GM12864 (cell line): ENCODE data around the gene AHNAK.
"Not testable (repeated sequence)": the region's sequence is repeated elsewhere in the genome, so short reads cannot be mapped to it uniquely, and the experiment has no call there.

Experiments
- DNase-seq: peaks from one replicate; pipeline ENCODE4 v3.0.0-alpha.2; 2011; ENCODE audit warnings: low read depth
- H3K4me3 ChIP-seq: 2 replicates; pipeline ENCODE4 v1.5.1; 2011; ENCODE audit warnings: mild to moderate bottlenecking, low read depth, low read length, control low read depth
- TF ChIP-seq, protein P1 (sequence below): IDR thresholded peaks from 2 replicates; pipeline ENCODE4 v1.5.1; 2011; ENCODE audit warnings: low read depth, mild to moderate bottlenecking, moderate library complexity, low read length, control low read depth, inconsistent platforms; ENCODE audit errors: missing control alignments

The AHNAK gene

DNA sequence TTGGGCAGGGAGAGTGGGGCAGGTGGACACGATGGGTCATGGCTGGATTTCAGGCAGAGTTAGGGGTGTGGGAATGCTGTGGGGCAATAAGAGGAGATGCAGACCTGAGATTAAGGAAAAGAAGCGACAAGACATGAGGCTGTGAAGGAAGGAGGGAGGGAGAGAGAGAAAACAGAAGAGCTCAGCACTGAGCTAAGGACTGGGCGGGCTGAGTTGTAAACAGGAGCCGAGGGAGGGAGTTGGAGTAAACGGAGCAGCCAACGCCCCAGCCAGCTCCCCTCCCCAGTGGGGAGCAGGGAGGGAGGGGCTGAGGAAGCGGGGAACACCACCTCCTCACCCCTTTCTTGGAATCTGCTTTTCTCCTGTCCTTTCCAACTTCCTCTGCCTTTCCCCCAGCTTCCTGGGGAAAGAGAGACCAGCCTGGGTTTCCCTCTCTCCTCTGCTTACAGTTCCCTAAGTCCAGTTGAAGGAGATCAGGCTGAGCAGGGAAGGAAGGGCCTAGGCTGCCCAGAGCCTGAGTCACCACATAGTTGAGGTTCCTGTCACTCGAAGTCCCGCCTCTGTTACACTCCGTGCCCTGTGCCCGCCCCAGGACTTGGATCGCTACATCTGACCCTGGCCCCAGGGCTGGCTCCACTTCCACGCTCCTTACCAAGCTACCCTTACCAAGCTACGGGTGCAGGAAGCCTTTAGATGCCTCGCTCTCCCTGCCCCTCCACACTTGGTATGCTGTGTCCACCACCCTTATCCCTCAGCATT is 6.7 kb upstream of the AHNAK start:
- no peak overlapping the region for H3K4me3 ChIP-seq
- no peak for DNase-seq
- TF ChIP-seq, protein P1, sequence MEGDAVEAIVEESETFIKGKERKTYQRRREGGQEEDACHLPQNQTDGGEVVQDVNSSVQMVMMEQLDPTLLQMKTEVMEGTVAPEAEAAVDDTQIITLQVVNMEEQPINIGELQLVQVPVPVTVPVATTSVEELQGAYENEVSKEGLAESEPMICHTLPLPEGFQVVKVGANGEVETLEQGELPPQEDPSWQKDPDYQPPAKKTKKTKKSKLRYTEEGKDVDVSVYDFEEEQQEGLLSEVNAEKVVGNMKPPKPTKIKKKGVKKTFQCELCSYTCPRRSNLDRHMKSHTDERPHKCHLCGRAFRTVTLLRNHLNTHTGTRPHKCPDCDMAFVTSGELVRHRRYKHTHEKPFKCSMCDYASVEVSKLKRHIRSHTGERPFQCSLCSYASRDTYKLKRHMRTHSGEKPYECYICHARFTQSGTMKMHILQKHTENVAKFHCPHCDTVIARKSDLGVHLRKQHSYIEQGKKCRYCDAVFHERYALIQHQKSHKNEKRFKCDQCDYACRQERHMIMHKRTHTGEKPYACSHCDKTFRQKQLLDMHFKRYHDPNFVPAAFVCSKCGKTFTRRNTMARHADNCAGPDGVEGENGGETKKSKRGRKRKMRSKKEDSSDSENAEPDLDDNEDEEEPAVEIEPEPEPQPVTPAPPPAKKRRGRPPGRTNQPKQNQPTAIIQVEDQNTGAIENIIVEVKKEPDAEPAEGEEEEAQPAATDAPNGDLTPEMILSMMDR: no peak

DNA sequence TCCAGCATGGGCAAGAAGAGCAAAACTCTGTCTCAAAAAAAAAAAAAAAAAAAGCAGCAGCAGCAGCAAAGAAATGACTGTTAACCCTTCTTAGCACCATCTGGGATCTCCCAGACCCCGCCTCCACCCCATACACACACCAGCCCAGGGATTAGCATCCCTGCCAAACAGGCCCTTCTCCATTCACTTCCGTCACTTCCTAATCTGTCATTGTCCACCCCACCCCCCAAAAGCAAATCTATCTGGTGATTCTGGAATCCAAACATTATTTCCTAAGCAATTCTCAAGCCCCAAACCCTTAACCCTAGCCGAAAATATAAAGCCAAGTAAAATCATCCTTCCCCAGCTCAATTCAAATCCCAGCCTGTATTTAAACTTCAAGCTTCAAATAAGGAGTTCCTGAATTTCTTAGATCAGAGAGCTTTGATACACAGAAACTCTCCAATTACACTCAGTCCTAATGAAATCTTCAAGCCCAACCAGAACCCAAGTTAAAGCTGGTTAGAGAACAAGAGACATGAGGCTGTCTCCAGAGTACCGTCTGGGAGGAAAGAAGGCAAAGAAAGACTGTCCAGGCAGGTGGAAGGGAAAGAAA is 6.0 kb upstream of the AHNAK start:
- TF ChIP-seq, protein P1: no peak
- no peak overlapping the region for H3K4me3 ChIP-seq
- no peak for DNase-seq

DNA sequence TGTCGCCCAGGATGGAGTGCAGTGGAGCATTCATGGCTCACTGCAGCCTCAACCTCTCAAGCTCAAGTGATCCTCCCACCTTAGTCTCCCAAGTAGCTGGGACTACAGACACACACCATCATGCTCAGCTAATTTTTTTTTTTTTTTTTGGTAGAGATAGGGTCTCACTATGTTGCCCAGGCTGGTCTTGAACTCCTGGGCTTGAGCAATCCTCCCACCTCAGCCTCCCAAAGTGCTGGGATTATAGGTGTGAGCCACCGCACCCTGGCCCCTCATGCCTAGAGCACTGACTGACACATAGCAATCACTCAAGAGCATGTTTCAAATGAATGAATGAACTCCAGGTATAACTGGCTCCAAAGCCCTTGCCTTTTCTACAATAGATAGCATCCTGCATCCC is 3.9 kb upstream of the AHNAK start:
- not testable (repeated sequence) for H3K4me3 ChIP-seq, DNase-seq

DNA sequence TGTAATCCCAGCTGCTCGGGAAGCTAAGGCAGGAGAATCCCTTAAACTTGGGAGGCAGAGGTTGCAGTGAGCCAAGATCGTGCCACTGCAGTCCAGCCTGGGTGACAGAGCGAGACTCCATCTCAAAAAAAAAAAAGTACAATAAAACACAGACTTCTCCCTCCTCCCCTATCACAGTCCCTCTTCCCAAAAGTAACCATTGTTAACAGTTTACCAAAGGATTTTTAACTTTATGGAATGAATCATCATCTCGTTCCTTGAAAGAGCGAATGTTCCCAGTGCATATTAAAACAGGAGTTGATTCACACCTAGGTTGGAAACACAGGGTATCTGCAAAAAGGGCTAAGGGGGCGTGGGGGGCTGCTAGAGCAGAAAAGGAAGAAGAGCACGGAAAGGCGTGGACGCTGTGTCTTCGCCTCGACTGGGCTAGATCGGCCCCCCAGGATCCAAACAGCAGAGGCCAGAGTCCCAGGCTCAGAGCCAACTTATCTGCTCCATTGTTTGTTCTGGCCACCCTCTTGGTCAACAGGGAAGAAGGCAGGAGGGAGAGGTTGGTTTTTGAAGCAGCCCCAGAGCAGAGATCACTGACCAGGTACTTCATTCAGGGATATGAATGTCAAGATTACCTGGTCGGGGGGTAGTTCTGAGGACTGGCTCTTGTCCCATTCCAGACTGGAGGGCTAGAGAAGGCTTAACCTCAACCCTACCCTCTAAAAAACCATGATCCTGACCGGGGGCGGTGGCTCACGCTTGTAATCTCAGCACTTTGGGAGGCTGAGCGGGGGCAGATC is 2.1 kb upstream of the AHNAK start:
- H3K4me3 ChIP-seq: no peak overlapping the region
- DNase-seq: no peak
- TF ChIP-seq, protein P1: no peak

DNA sequence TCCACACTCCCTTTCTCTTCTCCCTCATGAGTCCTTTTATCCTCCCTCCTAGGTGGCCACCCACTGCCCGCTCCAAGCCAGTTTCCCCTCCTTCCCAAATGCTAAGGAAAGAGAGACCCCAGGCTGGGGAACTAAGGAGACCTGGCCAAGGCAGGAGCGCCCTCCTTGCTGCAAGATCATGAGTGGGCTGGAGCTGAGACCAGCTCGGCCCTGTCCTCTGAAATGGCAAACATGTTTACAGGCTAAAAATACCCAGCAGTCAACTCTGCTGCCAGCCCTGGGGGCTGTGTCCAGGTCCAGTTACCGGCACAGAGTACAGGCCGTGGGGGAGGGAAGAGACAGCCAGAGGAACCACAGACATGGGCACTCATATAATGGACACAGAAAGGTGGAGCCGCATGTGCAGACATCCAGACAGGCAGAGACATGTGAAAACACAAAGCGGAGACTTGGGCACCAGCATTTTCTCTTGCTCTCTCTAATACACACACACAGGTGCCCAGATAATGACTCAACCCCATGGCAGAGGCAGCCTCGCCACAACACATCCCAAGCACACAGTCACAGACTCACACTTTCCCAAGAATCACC is 1.2 kb upstream of the AHNAK start:
- H3K4me3 ChIP-seq: no peak overlapping the region
- TF ChIP-seq, protein P1: no peak
- no peak for DNase-seq

DNA sequence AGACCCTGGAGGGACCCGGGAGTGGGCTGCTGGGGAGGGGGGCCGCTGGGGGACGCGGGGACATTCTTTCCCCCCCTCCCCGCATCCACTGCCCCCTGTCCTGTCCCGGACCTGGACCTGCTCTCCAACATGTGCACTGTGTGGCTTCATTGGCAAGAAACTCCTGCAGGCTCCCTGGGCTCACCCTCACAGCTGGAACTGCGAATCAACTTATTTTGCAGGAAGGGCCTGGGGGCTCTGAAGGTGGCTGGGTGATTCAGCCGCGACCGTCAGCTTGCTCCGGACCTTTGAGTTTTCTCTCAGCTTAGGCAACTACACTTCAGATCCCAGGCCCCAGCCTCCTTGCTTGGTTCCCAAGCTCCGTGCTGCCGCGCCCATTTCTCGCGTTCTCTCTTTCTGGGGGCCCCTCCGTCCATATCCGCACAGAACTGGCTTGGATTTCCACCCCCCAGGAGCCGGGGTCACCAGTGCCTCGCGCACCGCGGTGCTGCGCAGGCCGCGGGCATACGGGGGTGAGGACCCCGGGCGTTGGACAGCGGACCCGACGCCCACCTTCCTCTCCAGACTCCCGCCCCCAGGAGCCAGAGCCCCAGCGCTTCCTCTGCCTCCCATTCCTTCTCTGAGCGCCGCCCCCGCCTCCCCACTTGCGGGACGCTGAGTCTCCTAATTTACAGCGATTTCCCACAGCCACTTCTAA is 471 bp upstream of the AHNAK start:
- TF ChIP-seq, protein P1: no peak
- DNase-seq: no peak
- no peak overlapping the region for H3K4me3 ChIP-seq
